HepG2 (cell line): Measurements from ENCODE around the gene AUTS2. TPM values are rescaled to one million over a fixed set of nuclear protein-coding genes. Genes with fewer than 3 reads are reported as not detected.

Experiments used
- CAMTA2 ChIP-seq: sonication (generic); formaldehyde crosslinking; IDR thresholded peaks from 2 replicates; pipeline ENCODE4 v1.4.0; 2020; ENCODE audit warnings: mild to moderate bottlenecking, missing genetic modification reagents, borderline replicate concordance
- FOXO4 ChIP-seq: sonication (generic); formaldehyde crosslinking; conservative IDR thresholded peaks from 2 replicates; pipeline ENCODE4 v1.8.1; 2023; ENCODE audit warnings: missing genetic modification reagents
- HMGXB4 ChIP-seq, 2 experiments: sonication (generic) in 1 of 2; formaldehyde crosslinking in 1 of 2; IDR thresholded peaks; 2 replicates each; pipeline versions ENCODE4 v1.4.0 to v1.6.1; 2018 to 2020; ENCODE audit warnings: missing genetic modification reagents in 2 of 2, borderline replicate concordance in 1 of 2, low read depth in 1 of 2, mild to moderate bottlenecking in 1 of 2, missing biosample characterization in 1 of 2
- HNRNPH1 ChIP-seq: fragments of 200-400 bp; formaldehyde crosslinking; optimal IDR thresholded peaks from 2 replicates; pipeline ENCODE3; 2017; ENCODE audit warnings: mild to moderate bottlenecking, low read depth, low read length
- KDM6A ChIP-seq: IDR thresholded peaks from 2 replicates; pipeline ENCODE4 v1.6.1; 2016; ENCODE audit warnings: low read depth
- MTF1 ChIP-seq: sonication (generic); formaldehyde crosslinking; IDR thresholded peaks from 2 replicates; pipeline ENCODE4 v1.5.0; 2020; ENCODE audit warnings: missing genetic modification reagents
- NCOA5 ChIP-seq: sonication (generic); formaldehyde crosslinking; IDR thresholded peaks from 2 replicates; pipeline ENCODE4 v1.4.0; 2020; ENCODE audit warnings: missing genetic modification reagents
- POGZ ChIP-seq: sonication (generic); formaldehyde crosslinking; IDR thresholded peaks from 2 replicates; pipeline ENCODE4 v1.4.0; 2020; ENCODE audit warnings: mild to moderate bottlenecking, missing genetic modification reagents
- SRSF4 ChIP-seq: fragments of 200-400 bp; formaldehyde crosslinking; IDR thresholded peaks from one replicate; pipeline ENCODE4 v1.6.1; 2018; ENCODE audit warnings: mild to moderate bottlenecking, low read depth, low read length, moderate library complexity; ENCODE audit not compliant: poor library complexity, severe bottlenecking
- ZNF10 ChIP-seq: sonication (generic); formaldehyde crosslinking; IDR thresholded peaks from 2 replicates; pipeline ENCODE4 v1.4.0; 2020; ENCODE audit warnings: mild to moderate bottlenecking, low read depth, missing genetic modification reagents, borderline replicate concordance
- ZNF460 ChIP-seq: sonication (generic); formaldehyde crosslinking; IDR thresholded peaks from 2 replicates; pipeline ENCODE4 v1.5.1; 2020; ENCODE audit warnings: missing genetic modification reagents, mild to moderate bottlenecking, borderline replicate concordance
- ZNF75D ChIP-seq: sonication (generic); formaldehyde crosslinking; IDR thresholded peaks from 2 replicates; pipeline ENCODE4 v1.8.1; 2023; ENCODE audit warnings: missing genetic modification reagents, mild to moderate bottlenecking, borderline replicate concordance
- polyA plus RNA-seq, 8 experiments: library from polyadenylated mRNA; depleted of rRNA in 3 of 8; stranded (reverse) in 7 of 8; unstranded in 1 of 8; fragments of >200 nt; fragmentation: Illumina TruSeq in 4 of 8; extraction: Trizol in 4 of 8; gene quantifications; 2 replicates each; pipeline versions ENCODE4 v1.2.1 to v1.2.3, GENCODE V29; 2011 to 2016; ENCODE audit warnings: low read depth in 4 of 8, missing spikeins in 1 of 8, mixed read lengths in 1 of 8; ENCODE audit not compliant: insufficient read depth in 1 of 8
- total RNA-seq, 5 experiments: library from RNA; depleted of rRNA; stranded (reverse); fragments of >200 nt; fragmentation: Illumina TruSeq; extraction: Trizol; gene quantifications; 2 replicates each; pipeline ENCODE4 v1.2.3, GENCODE V29; 2016; ENCODE audit warnings: low read depth in 1 of 5
- TF ChIP-seq, protein P1 (sequence below): sonication (generic); formaldehyde crosslinking; IDR thresholded peaks from 2 replicates; pipeline ENCODE4 v1.5.0; 2020; ENCODE audit warnings: mild to moderate bottlenecking, missing genetic modification reagents
- TF ChIP-seq, protein P2 (sequence below): sonication (generic); formaldehyde crosslinking; IDR thresholded peaks from 2 replicates; pipeline ENCODE4 v1.5.1; 2020; ENCODE audit warnings: missing genetic modification reagents, mild to moderate bottlenecking, borderline replicate concordance

AUTS2 gene
- total and polyA plus RNA-seq, 2 of the 13 experiments (the other 11 are each of a cell fraction or from before 2014, with no cell fraction given): 0.38 TPM; not detected in 1

DNA sequence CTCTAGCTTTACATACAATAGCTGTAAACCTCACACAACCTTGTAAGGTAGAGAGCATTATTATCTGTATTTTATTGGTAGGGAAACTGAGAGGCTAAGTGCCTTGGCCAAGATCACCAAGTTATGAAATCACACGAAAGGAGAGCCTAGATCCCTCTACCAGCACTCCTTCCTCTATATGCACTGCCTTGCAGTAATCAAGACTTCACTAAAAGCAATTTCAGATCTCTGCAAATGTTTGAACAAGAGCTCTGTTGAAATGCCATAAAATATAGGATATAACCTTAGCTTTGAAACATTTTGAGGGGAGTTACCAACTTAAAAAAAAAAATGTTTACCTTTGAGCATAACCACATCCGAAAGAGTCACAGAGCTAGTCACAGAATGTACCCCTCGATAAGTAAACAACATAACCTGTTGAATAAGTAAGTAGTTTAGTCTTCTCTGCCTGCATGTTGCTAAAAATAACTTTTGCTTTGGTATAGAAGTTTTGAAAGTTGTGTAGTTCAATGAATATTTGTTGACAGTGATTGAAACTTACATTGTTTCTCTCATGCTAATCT lies 709.4 kb downstream of the AUTS2 start (continued):
- TF ChIP-seq POGZ (CRISPR knock-in tag) (no peak), NCOA5 (CRISPR knock-in tag) (no peak), ZNF10 (CRISPR knock-in tag) (no peak), KDM6A (CRISPR knock-in tag) (no peak), ZNF75D (CRISPR knock-in tag) (no peak), CAMTA2 (CRISPR knock-in tag) (no peak), HMGXB4 (CRISPR knock-in tag; IDR thresholded peaks at IDR 0.05; ENCODE audit: borderline replicate concordance in 1 of 2, low read depth in 1 of 2) (no peak), FOXO4 (CRISPR knock-in tag) (no peak), MTF1 (no peak), ZNF460 (no peak), SRSF4 (no peak), HNRNPH1 (no peak)
- TF ChIP-seq, protein P1, sequence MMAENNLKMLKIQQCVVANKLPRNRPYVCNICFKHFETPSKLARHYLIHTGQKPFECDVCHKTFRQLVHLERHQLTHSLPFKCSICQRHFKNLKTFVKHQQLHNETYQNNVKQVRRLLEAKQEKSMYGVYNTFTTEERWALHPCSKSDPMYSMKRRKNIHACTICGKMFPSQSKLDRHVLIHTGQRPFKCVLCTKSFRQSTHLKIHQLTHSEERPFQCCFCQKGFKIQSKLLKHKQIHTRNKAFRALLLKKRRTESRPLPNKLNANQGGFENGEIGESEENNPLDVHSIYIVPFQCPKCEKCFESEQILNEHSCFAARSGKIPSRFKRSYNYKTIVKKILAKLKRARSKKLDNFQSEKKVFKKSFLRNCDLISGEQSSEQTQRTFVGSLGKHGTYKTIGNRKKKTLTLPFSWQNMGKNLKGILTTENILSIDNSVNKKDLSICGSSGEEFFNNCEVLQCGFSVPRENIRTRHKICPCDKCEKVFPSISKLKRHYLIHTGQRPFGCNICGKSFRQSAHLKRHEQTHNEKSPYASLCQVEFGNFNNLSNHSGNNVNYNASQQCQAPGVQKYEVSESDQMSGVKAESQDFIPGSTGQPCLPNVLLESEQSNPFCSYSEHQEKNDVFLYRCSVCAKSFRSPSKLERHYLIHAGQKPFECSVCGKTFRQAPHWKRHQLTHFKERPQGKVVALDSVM (CRISPR knock-in tag): no peak
- TF ChIP-seq, protein P2, sequence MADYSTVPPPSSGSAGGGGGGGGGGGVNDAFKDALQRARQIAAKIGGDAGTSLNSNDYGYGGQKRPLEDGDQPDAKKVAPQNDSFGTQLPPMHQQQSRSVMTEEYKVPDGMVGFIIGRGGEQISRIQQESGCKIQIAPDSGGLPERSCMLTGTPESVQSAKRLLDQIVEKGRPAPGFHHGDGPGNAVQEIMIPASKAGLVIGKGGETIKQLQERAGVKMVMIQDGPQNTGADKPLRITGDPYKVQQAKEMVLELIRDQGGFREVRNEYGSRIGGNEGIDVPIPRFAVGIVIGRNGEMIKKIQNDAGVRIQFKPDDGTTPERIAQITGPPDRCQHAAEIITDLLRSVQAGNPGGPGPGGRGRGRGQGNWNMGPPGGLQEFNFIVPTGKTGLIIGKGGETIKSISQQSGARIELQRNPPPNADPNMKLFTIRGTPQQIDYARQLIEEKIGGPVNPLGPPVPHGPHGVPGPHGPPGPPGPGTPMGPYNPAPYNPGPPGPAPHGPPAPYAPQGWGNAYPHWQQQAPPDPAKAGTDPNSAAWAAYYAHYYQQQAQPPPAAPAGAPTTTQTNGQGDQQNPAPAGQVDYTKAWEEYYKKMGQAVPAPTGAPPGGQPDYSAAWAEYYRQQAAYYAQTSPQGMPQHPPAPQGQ (CRISPR knock-in tag): no peak
